GM23338 (cell line): ENCODE results near the gene RFPL2. TPM values are rescaled to one million over a fixed set of nuclear protein-coding genes. Genes with fewer than 3 reads are reported as not detected.
A peak's percentile ranks its signal among the peaks of the same experiment; 100 is the strongest.

ENCODE experiments used
- ATAC-seq: fragments of 200-7000 bp; cut with Tn5 transposase; 3 replicates; pipeline ENCODE4 v1.9.1; 2020
- DNase-seq: peaks from one replicate; pipeline ENCODE4 v3.0.0-alpha.2; 2015; ENCODE audit warnings: low spot score
- H2AFZ ChIP-seq: fragments of 200-600 bp; sonication (generic); 2 replicates; pipeline ENCODE4 v1.8.0; 2016; ENCODE audit warnings: antibody characterized with exemption, mild to moderate bottlenecking, moderate library complexity
- H3F3A ChIP-seq: fragments of 200-600 bp; sonication (generic); replicated peaks from 2 replicates; pipeline ENCODE4 v1.8.0; 2017; ENCODE audit warnings: antibody characterized with exemption, mixed run types, low read depth
- H3K27ac ChIP-seq: fragments of 200-600 bp; sonication (generic); 2 replicates; pipeline ENCODE4 v1.6.1; 2016; ENCODE audit warnings: low read depth
- H3K27me3 ChIP-seq: fragments of 200-600 bp; sonication (generic); 2 replicates; pipeline ENCODE4 v1.8.0; 2016; ENCODE audit warnings: mild to moderate bottlenecking, mixed run types, moderate library complexity; ENCODE audit not compliant: insufficient read depth
- H3K36me3 ChIP-seq: fragments of 200-600 bp; sonication (generic); 2 replicates; pipeline ENCODE4 v1.8.0; 2016; ENCODE audit warnings: mild to moderate bottlenecking; ENCODE audit not compliant: insufficient read depth
- H3K4me1 ChIP-seq: fragments of 200-600 bp; sonication (generic); 2 replicates; pipeline ENCODE4 v1.8.0; 2016; ENCODE audit warnings: mild to moderate bottlenecking, moderate library complexity; ENCODE audit not compliant: insufficient read depth
- H3K4me2 ChIP-seq: fragments of 200-600 bp; sonication (generic); 2 replicates; pipeline ENCODE4 v1.7.1; 2017; ENCODE audit warnings: mixed run types
- H3K4me3 ChIP-seq: fragments of 200-600 bp; sonication (generic); 2 replicates; pipeline ENCODE4 v1.6.1; 2016; ENCODE audit warnings: mixed run types
- H3K79me2 ChIP-seq: fragments of 200-600 bp; sonication (generic); replicated peaks from 2 replicates; pipeline ENCODE4 v1.8.0; 2017; ENCODE audit warnings: mild to moderate bottlenecking; ENCODE audit not compliant: insufficient read depth
- H3K9me2 ChIP-seq: fragments of 200-600 bp; sonication (generic); 2 replicates; pipeline ENCODE4 v1.8.0; 2017; ENCODE audit not compliant: insufficient read depth
- H4K20me1 ChIP-seq: fragments of 200-600 bp; sonication (generic); replicated peaks from 2 replicates; pipeline ENCODE4 v1.8.0; 2017; ENCODE audit warnings: mild to moderate bottlenecking; ENCODE audit not compliant: insufficient read depth
- H3K27ac Mint-ChIP-seq: 2 replicates; pipeline ENCODE4 v1.8.0; 2020; ENCODE audit warnings: inconsistent platforms, mild to moderate bottlenecking, moderate library complexity, mixed read lengths
- H3K27me3 Mint-ChIP-seq: 3 replicates; pipeline ENCODE4 v1.8.0; 2022; ENCODE audit warnings: low read depth, mild to moderate bottlenecking, moderate library complexity, mixed read lengths, inconsistent platforms; ENCODE audit not compliant: insufficient read depth, poor library complexity
- H3K36me3 Mint-ChIP-seq: 3 replicates; pipeline ENCODE4 v1.8.0; 2021; ENCODE audit warnings: low read depth, mild to moderate bottlenecking, inconsistent platforms, moderate library complexity, mixed read lengths
- H3K4me1 Mint-ChIP-seq: 3 replicates; pipeline ENCODE4 v1.8.0; 2020; ENCODE audit warnings: mild to moderate bottlenecking, inconsistent platforms, mixed read lengths
- H3K4me3 Mint-ChIP-seq: 3 replicates; pipeline ENCODE4 v1.8.0; 2021; ENCODE audit warnings: moderate library complexity, mild to moderate bottlenecking, inconsistent platforms, mixed read lengths
- H3K9me3 Mint-ChIP-seq: 3 replicates; pipeline ENCODE4 v1.8.0; 2020; ENCODE audit warnings: moderate library complexity, mild to moderate bottlenecking, inconsistent platforms, mixed read lengths
- CREB1 ChIP-seq: fragments of 250-450 bp; sonication (Bioruptor Pico); IDR thresholded peaks from 2 replicates; pipeline ENCODE4 v1.5.0; 2020; ENCODE audit warnings: low read depth, mild to moderate bottlenecking, moderate library complexity
- CTCF ChIP-seq, 2 experiments: fragments of 200-600 bp in 1 of 2; sonication (generic) in 1 of 2; conservative IDR thresholded peaks; 2 replicates each; pipeline versions ENCODE4 v1.5.1 to v1.6.1; 2016 to 2017; ENCODE audit warnings: antibody characterized with exemption in 2 of 2, low read depth in 2 of 2, mild to moderate bottlenecking in 2 of 2, moderate library complexity in 1 of 2
- EZH2 ChIP-seq: fragments of 200-600 bp; sonication (generic); IDR thresholded peaks from one replicate; pipeline ENCODE4 v1.8.0; 2017; ENCODE audit warnings: antibody characterized with exemption, mild to moderate bottlenecking, low read depth; ENCODE audit not compliant: unreplicated experiment
- EZH2phosphoT487 ChIP-seq: fragments of 200-600 bp; sonication (generic); IDR thresholded peaks from one replicate; pipeline ENCODE4 v1.8.1; 2018; ENCODE audit warnings: antibody characterized with exemption; ENCODE audit not compliant: unreplicated experiment
- JUNB ChIP-seq: IDR thresholded peaks from one replicate; pipeline ENCODE4 v1.6.1; 2016; ENCODE audit warnings: antibody characterized with exemption; ENCODE audit not compliant: unreplicated experiment
- NANOG ChIP-seq: IDR thresholded peaks from 2 replicates; pipeline ENCODE4 v1.6.1; 2016; ENCODE audit warnings: antibody characterized with exemption, borderline replicate concordance
- REST ChIP-seq: IDR thresholded peaks from one replicate; pipeline ENCODE4 v1.6.1; 2018; ENCODE audit warnings: antibody characterized with exemption; ENCODE audit not compliant: unreplicated experiment
- STAT1 ChIP-seq: IDR thresholded peaks from one replicate; pipeline ENCODE4 v1.6.1; 2016; ENCODE audit warnings: antibody characterized with exemption; ENCODE audit not compliant: unreplicated experiment
- ZNF114 ChIP-seq: fragments of 250-450 bp; sonication (Bioruptor Pico); IDR thresholded peaks from 2 replicates; pipeline ENCODE4 v1.5.0; 2020; ENCODE audit warnings: mild to moderate bottlenecking, moderate library complexity
- ZNF331 ChIP-seq: fragments of 250-450 bp; sonication (Bioruptor Pico); IDR thresholded peaks from 2 replicates; pipeline ENCODE4 v1.5.0; 2020; ENCODE audit warnings: low read depth, mild to moderate bottlenecking, moderate library complexity
- ZNF462 ChIP-seq: fragments of 250-450 bp; sonication (Bioruptor Pico); IDR thresholded peaks from 2 replicates; pipeline ENCODE4 v1.5.0; 2020; ENCODE audit warnings: mild to moderate bottlenecking, moderate library complexity
- polyA plus RNA-seq: library from polyadenylated mRNA; unstranded; fragments of >200 nt; fragmentation: Nextera tagmentation; extraction: Ambion mirVana; gene quantifications from 2 replicates; pipeline ENCODE4 v1.2.1, GENCODE V29; 2016
- total RNA-seq: library from RNA; depleted of rRNA; stranded (reverse); fragments of >200 nt; shearing (Covaris generic); gene quantifications from 2 replicates; pipeline ENCODE4 v1.2.3, GENCODE V29; 2014
- TF ChIP-seq, protein P1 (sequence below): IDR thresholded peaks from 2 replicates; pipeline ENCODE4 v1.6.1; 2016; ENCODE audit warnings: antibody characterized with exemption

Gene RFPL2
- total and polyA plus RNA-seq, 2 experiments from 2014 or later = 0.45 TPM; not detected in 1

DNA sequence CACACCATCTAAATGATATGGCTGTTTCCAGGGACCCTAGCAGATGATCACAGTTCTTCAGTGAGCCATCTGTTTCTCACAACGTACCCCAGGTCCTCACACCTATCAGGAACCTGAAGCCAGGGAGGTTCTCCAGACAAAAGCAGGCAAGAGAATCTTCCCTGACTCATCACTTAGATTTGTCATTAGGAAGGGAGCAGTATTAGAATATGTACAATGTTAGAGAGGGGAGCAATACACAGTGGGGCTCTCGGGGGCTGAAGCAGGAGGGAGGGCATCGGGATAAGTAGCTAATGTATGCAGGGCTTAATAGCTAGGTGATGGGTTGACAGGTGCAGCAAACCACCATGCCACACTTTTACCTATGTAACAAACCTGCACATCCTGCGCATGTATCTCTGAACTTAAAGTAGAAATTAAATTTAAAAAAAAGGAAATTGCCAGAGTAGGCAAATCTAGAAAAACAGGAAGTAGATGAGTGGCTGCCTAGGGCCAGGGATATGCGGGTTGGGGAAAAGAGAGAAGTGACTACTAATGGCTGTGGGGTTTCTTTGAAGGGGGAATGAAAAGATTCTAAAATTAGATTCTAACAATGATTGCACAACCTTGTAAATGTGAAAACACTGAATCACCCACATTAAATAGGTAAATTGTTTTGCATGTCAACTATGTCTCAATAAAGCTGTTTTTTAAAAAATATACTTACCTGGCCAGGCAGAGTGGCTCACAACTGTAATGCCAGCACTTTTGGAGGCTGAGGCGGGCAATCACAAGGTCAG is 60.2 kb downstream of the RFPL2 start:
- peak overlapping the region; percentile 50; the same call in 1 of the 2 replicates for H3K27ac ChIP-seq
- TF ChIP-seq STAT1 (no peak), EZH2phosphoT487 (no peak), EZH2 (no peak), ZNF331 (CRISPR knock-in tag) (no peak), NANOG (no peak), CTCF (conservative IDR thresholded peaks at IDR 0.05; ENCODE audit: low read depth in 2 of 2) (no peak), CREB1 (no peak), JUNB (no peak), ZNF462 (CRISPR knock-in tag) (no peak), REST (no peak), ZNF114 (CRISPR knock-in tag) (no peak)
- TF ChIP-seq, protein P1, sequence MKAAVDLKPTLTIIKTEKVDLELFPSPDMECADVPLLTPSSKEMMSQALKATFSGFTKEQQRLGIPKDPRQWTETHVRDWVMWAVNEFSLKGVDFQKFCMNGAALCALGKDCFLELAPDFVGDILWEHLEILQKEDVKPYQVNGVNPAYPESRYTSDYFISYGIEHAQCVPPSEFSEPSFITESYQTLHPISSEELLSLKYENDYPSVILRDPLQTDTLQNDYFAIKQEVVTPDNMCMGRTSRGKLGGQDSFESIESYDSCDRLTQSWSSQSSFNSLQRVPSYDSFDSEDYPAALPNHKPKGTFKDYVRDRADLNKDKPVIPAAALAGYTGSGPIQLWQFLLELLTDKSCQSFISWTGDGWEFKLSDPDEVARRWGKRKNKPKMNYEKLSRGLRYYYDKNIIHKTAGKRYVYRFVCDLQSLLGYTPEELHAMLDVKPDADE = no peak
- ATAC-seq = no peak

More for the DNA sequence above, 60.2 kb downstream of the RFPL2 start:
- H3K36me3 Mint-ChIP-seq = peaks cover 4% of the 10 kb centered on the region; the same call in 2 of the 3 replicates
- H2AFZ ChIP-seq = 0 out of 2 replicates have a peak overlapping the region, but pooled peaks have one; percentile 10
- H3K4me3 Mint-ChIP-seq = no peak overlapping the region
- no peak for DNase-seq
- peaks cover 12% of the 10 kb centered on the region for H3K9me2 ChIP-seq
- peaks cover 27% of the 10 kb centered on the region for H3K4me1 Mint-ChIP-seq
- H4K20me1 ChIP-seq = no peaks in the 10 kb centered on the region
- no peak overlapping the region for H3K4me2 ChIP-seq
- H3K27ac Mint-ChIP-seq = no peak overlapping the region
- peaks cover 4% of the 10 kb centered on the region; the same call in 2 of the 3 replicates for H3K9me3 Mint-ChIP-seq
- H3K27me3 ChIP-seq = no peaks in the 10 kb centered on the region
- no peaks in the 10 kb centered on the region for H3F3A ChIP-seq
- H3K79me2 ChIP-seq = no peaks in the 10 kb centered on the region
- no peak overlapping the region for H3K4me3 ChIP-seq
- H3K27me3 Mint-ChIP-seq = peaks cover 2% of the 10 kb centered on the region
- peaks cover 4% of the 10 kb centered on the region; the same call in 1 of the 2 replicates for H3K4me1 ChIP-seq
- no peaks in the 10 kb centered on the region for H3K36me3 ChIP-seq
